GM19099 (cell line): ENCODE results near the gene SYNPO2L.
A peak's percentile ranks its signal among the peaks of the same experiment; 100 is the strongest.

Experiments
- POLR2A ChIP-seq: IDR thresholded peaks from 3 replicates; pipeline ENCODE4 v1.6.1; 2011; ENCODE audit warnings: low read depth; ENCODE audit not compliant: insufficient read length; ENCODE audit errors: extremely low read depth

SYNPO2L gene

DNA sequence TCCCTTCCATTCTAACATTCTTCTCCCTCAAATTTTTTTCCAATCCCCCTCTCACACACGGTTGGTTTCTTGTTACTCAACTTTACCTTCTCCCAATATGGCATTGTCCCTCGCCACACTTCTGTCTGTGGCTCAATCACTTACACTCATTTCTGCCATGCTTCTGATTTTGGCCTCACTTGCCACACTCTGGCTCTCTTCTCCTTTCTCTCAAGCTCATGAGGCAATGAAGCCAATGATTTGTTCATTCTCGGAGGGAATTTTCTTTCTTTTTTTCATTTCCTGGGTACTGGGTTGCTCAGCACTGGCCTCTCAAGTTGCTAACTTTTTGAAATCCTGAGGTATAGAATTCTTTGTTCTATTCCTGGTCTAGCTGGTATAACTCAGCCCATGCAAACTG lies 10.6 kb downstream of the SYNPO2L start:
- TF ChIP-seq POLR2A, result no peak

DNA sequence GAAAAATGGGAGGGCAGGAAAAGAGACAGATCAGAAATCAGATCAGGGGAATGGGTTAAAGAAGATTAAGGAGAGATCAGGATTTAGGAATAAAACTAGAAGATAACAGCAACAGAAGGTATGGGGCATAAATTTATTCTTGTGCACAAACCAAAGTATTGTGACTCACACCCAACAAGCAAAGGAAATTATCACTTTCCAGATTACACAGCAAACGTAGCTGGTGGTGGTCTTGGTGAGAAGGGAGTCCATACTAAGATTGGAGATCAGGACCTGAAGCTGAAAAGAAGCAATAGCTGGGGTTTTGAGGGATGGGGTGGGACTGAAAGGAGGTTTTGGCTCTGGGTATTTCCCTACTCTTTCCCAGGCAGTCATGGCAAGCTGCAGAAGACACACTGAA lies 11.1 kb downstream of the SYNPO2L start:
- TF ChIP-seq POLR2A, result no peak

DNA sequence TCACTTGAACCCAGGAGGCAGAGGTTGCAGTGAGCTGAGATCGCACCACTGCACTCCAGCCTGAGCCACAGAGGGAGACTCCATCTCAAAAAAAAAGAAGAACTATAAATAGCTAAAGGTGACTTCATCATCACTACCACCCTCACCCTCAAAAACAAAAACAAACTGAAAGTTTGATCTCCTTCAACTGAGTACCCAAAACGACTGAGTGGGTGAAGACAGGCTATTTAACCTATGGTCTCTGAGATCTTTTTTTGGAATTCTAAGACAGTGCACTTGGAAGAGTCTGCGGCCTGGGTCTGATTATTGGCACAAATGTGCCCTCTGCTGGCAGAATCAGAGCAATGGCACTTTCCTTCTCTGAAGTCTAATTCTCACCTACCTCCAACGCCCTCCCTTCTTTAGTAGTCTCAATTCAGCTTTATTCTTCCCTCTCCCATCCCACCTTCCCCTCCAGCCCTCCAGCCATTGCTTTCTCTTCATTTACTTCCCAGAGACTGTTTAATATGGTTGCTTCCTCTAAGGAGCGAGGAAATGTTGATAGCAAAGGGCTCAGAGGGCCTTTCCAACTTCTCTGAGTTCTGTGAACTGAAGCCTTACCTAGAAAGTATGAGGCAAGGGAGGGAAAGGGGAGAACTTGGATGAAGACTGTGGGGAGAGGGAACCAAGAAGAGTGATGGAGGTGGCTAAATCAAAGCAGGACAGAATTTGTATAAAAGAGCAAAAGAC lies 11.7 kb downstream of the SYNPO2L start:
- no peak for TF ChIP-seq POLR2A

DNA sequence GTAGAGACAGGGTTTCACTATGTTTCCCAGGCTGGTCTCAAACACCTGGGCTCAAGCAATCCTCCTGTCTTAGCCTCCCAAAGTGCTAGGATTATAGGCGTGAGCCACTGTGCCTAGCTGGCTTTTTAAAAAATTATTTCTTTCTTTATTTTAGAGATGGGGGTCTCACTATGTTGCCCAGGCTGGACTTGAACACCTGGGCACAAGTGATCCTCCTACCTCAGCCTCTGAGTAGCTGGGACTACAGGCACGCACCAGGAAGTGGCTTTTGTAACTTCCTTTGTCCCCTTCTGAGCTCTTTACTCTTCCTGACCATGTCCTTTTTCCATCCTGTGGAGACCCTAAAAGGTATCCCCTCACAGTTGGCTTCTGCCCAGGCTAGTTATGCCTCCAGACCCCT lies 12.5 kb downstream of the SYNPO2L start:
- TF ChIP-seq POLR2A, result no peak

DNA sequence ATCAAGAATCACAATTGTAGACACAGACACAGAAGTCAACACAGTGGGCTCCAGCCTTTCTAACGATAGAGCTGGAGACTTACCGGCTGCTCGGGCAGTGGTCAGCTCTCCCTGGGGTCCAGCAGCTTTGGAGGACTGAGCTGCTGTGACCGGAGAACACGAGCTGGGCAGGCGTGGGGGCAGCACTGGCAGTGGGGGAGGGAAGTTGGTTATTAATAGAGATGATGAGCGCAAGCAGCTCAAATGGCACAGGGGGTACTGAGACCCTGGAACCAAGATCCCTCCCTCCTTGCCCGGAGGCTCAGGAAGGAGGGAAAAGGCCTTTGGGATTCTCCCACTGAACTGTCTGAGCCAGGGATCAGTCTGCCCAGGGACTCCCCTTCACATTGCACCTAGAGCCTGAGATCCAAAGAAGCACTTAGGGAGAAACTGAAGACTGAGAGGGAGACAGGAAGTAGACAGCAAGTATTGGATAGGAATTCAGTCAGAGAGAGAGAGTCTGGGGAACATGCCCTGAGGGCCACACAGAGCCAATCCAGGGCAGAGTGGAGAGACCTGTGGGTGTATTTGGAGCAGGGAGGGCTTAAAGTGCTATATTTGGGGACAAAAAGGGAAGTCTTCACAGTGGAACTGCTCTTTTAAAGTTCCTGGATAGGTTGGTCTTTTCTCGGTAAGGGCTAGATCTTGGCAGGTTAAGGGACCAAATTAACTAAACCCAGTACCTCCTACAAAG lies 14.3 kb downstream of the SYNPO2L start, which contains the start of gene MYOZ1:
Gene MYOZ1 (minus strand): TSS at position 147 of the 733 bp plus-strand sequence. CDS start 1,457 bp downstream, outside the sequence.
- TF ChIP-seq POLR2A, result no peak

DNA sequence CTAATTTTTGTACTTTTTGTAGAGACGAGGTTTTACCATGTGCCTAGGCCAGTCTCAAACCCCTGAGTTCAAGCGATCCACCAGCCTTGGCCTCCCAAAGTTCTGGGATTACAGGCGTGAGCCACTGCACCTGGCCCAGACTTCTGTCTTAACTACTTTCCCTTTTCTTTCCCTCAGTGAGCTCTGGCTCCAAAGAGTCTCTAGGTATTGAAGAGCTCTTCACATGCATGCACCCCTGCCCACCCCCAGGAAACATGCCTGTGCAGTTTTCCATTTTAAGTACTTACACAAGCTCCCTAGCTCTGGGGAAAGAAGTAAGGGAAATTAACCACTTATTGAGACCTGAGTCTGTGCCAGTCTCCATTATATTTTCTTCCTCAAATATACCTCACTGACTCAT lies 16.5 kb downstream of the SYNPO2L start:
- TF ChIP-seq POLR2A, result no peak

DNA sequence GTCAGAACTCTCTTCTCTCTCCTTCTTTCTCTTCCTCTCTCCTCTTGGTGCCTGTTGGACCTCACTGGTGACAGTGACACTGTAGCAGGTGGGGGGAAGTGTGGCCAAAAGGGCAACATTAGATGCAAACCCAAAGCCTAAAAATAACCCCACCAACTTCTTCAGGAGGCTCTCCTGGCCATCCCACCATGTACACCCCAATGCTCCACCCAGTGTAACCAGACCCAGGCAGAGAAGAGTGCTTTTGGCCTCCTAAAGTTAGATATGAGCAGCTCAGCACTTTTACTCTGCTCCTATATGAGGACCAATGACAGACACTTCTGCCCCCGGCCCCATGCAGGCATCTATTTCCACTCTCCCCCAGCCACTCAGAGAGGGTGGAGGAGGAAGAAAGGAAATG lies 20.0 kb downstream of the SYNPO2L start:
- TF ChIP-seq POLR2A, result no peak

DNA sequence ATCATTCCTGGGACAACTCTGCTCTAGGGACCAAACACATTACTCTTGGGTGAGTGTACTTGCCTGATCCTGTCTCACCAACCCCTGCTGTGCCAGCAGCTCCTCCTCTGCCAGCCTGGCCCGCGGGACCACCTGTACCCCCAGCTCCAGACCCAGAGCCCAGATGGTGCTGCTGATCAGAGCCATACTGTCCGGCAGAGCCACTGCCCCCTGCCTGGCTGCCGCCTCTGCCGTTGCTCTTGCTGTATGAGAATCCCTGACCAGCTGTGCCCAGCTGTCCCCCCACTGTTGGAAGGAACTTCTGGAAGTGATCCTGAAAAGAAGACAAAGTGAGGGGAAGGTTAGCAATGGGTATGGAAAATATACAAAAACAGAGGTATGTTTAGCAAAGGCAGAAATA lies 21.4 kb downstream of the SYNPO2L start:
- no peak for TF ChIP-seq POLR2A

DNA sequence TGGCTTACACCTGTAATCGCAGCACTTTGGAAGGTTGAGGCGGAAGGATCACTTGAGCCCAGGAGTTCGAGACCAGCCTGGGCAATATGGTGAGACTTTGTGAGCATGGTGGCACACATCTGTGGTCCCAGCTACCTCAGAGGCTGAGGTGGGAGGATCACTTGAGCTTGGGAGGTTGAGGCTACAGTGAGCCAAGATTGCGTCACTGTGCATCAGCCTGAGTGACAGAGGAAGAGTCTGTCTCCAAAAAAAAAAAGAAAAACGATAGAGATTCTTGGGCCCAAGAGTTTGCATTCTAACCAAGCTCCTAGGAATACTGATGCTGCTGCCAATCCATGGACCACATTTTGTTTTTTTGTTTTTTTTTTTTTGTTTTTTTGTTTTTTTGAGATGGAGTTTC lies 26.7 kb downstream of the SYNPO2L start:
- TF ChIP-seq POLR2A, result no peak

DNA sequence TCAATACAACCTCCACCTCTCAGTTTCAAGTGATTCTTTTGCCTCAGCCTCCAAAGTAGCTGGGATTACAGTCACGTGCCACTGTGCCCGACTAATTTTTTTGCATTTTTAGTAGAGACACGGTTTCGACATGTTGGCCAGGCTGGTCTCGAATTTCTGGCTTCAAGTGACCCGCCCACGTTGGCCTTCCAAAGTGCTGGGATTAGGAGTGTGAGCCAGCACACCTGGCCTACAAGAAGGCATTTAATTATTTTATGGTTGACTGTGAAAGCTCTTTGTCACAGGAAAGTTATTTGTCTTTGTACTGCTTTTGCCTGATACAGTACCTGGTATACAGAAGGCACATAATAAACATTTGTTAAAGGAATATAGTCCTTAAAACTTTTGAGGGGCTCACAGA lies 27.4 kb downstream of the SYNPO2L start:
- TF ChIP-seq POLR2A, result no peak

DNA sequence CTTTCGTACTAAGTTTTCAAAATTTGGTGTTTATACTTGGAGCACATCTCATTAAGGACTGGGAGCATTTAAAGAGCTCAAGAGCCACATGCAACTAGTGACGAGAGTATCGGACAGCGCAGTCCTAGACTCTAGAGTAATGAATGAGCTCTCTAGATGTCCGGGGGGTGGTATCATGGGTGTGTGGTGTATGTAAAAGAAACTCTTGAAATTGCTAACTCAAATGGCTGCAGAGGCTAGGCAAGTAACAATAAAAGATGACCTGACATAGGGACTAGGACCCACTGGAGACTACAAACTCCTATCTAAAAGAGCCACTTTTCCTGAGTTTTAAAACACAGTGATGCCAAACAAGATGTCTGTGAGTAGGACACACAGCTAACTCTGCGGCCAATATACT lies 28.5 kb downstream of the SYNPO2L start:
- no peak for TF ChIP-seq POLR2A

DNA sequence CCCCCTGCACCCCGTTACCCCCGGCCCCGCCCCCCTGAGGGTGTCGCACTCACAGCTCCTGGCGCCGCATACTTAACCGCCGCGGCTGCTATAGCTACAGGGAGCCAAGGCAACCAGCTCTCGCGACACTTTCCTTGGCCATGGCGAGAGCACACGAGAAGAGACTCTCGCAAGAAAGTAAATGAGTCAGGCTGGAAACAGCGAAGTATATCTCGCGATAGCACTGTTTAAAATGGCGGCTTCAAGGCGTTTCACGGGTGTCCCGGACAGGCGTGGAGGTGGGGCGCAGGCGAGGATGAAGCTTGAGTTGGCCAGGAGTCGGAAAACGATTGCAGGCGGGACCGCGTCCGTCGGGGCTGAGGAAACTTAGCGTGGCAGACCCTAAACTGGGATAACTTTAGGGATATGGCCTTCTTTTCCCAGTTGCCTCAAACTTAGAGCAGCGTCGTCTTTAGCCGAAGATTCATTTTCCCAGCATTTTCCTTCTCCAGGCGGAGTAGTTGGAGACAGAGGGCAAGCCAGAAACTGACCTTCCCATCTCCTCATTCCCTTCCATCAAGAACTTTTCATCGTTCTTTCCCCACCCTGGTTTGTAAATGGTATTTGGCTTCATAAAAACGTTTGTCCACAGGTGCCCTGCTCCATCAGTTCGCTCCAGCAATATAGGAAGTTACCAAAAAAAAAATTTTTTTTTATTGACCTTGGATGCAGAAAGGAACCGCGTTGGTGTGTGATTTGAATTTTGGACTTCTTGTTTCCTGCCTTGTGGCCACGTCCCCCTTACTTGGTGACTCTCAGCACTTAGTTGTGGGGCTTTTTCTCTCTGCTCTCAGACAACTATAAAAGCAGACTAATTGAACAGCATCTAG lies 29.7 kb downstream of the SYNPO2L start:
- TF ChIP-seq POLR2A, result peak; percentile 88

DNA sequence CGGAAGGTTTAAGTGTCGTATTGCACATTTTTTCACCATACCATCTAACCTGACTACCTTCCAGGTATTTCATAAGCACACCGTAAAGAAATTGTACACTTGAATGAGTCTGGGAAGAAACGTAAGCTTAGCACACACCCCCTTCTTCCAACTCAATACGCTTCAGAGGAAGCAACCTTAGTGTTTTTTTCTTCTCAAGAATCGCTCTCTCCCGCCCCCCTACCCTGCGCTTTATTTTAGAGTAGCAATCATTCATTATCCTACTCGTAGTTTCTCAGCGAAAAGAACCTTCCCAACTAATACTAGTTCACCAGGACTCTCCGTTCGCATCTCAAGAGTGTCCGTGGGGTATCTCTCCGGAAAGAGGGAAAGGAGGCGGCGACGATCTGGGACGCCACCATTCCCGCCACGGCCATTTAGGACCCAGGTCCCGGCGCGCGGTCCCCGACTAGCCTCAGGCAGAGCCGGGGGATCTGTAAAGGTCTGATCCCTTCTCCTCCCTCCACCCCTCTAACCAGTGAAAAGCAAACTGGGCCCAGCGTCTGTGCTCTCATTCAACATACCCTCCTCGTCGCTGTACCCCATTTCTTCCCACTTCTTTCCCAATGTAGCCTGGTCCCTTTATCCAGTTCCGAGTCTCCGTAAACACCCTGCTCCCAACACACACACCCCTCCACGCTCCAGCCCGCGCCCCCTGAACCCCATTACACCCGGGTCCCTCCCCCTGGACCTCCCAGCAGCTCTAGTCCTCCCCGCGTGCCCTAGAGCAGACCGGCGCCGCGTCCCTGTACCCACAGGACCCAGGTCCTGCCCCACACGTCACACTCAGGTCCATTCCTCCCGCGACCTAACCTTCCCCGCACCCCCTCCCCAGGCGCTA lies 30.6 kb downstream of the SYNPO2L start:
- no peak for TF ChIP-seq POLR2A

DNA sequence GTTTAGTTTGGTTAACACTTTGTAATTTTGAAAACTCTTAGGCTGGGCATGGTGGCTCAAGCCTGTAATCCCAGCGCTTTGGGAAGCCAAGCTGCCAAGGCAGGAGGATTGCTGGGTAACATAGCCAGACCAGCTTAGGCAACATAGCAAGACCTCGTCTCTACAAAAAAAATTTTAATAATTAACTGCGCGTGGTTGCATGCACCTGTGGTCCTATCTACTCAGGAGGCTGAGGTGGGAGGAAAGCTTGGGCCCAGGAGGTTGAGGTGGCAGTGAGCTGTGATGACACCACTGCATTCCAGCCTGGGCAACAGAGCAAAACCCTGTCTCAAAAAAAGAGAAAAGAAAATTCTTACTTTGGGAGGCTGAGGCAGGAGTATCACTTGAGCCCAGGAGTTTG lies 32.8 kb downstream of the SYNPO2L start:
- no peak for TF ChIP-seq POLR2A

DNA sequence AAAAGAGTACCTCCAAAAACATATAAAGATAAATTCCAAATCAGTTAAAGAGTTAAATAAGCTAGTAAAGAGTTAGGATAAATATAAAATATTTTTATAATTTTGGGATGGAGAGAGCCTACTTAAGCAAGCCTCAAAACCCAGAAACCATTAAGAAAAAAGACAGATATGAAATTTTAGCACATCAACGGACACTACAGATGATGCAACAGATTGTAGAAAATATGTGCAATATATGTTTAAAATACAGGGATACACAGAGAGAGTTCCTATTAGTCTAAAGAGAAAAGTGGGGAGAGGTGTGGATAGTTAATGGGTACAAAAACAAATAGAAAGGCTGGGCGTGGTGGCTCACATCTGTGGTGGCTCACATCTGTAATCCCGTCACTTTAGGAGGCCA lies 41.1 kb downstream of the SYNPO2L start:
- no peak for TF ChIP-seq POLR2A

DNA sequence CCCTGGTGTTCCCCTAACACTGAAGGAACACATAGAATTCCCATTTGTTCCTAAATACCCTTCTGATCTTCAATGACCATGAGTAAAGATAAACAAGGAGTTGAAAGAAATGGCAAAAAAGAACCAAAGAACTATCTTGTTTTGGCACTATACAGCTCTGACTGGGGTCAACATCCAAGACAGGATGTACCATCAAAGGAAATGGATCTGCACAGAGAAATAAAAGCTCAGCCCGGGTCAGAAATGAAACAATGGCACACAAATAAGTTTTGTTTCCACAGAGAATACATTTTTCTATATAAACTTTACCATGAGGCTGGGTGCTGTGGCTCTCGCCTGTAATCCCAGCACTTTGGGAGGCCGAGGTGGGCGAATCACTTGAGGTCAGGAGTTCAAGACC lies 46.7 kb downstream of the SYNPO2L start:
- TF ChIP-seq POLR2A, result no peak
